ENCODE data around the gene OR51D1.

Gene OR51D1

GRCh38 chr11:4645974-4646373, 8.7 kb downstream of the OR51D1 start:
- no peak for DNase-seq (ENCODE audit: low spot score)

GRCh38 chr11:4647766-4648165, 10.5 kb downstream of the OR51D1 start:
- no peak for DNase-seq (ENCODE audit: low spot score)

- DNase-seq (ENCODE audit: low spot score): no peak
These were observed 17.5 kb downstream of the OR51D1 start for GRCh38 chr11:4654635-4655369.

GRCh38 chr11:4658629-4659445, 21.6 kb downstream of the OR51D1 start:
- DNase-seq (ENCODE audit: low spot score): no peak

- no peak for DNase-seq (ENCODE audit: low spot score)
These were observed 25.6 kb downstream of the OR51D1 start for GRCh38 chr11:4662876-4663275.

GRCh38 chr11:4664183-4664582, 26.9 kb downstream of the OR51D1 start:
- no peak for DNase-seq (ENCODE audit: low spot score)

GRCh38 chr11:4664786-4665185, 27.5 kb downstream of the OR51D1 start:
- DNase-seq (ENCODE audit: low spot score): no peak

GRCh38 chr11:4665424-4665823, 28.1 kb downstream of the OR51D1 start:
- no peak for DNase-seq (ENCODE audit: low spot score)

GRCh38 chr11:4671741-4672140, 34.5 kb downstream of the OR51D1 start:
- no peak for DNase-seq (ENCODE audit: low spot score)

GRCh38 chr11:4672470-4672869, 35.2 kb downstream of the OR51D1 start:
- no peak for DNase-seq (ENCODE audit: low spot score)

GRCh38 chr11:4673781-4674180, 36.5 kb downstream of the OR51D1 start:
- DNase-seq (ENCODE audit: low spot score): no peak

- DNase-seq (ENCODE audit: low spot score): no peak
These were observed 40.7 kb downstream of the OR51D1 start for GRCh38 chr11:4677948-4678347.

- no peak for DNase-seq (ENCODE audit: low spot score)
These were observed 43.1 kb downstream of the OR51D1 start for GRCh38 chr11:4680341-4680740.

GRCh38 chr11:4682623-4683419, 45.5 kb downstream of the OR51D1 start:
- no peak for DNase-seq (ENCODE audit: low spot score)

GRCh38 chr11:4684631-4685285, 47.5 kb downstream of the OR51D1 start:
- no peak for DNase-seq (ENCODE audit: low spot score)
